Astrocyte of the hippocampus (primary cell): ENCODE measurements around the gene ZNG1C.
"Not testable (repeated sequence)": the region's sequence is repeated elsewhere in the genome, so short reads cannot be mapped to it uniquely, and the experiment has no call there.

ENCODE experiments used
- DNase-seq: peaks from one replicate; pipeline ENCODE4 v3.0.0; 2011; ENCODE audit warnings: low read depth, low spot score

The ZNG1C gene

GRCh38 chr9:68241683-68242082, at the start of gene ZNG1C:
ZNG1C (plus strand) TSS chr9:68241983; CDS start chr9:68242032, 49 bp downstream.
- DNase-seq, result not testable (repeated sequence)

- DNase-seq, result not testable (repeated sequence)
Measured at GRCh38 chr9:68242437-68242836, 654 bp downstream of the ZNG1C start.

- not testable (repeated sequence) for DNase-seq
Measured at GRCh38 chr9:68281041-68281440, 39.3 kb downstream of the ZNG1C start.

GRCh38 chr9:68302567-68302966, 60.8 kb downstream of the ZNG1C start, which contains the start of gene FOXD4L3:
FOXD4L3 (plus strand) TSS chr9:68302867; CDS start chr9:68302952, 85 bp downstream.
- DNase-seq, result not testable (repeated sequence)

GRCh38 chr9:68303771-68304170, 62.0 kb downstream of the ZNG1C start:
- DNase-seq, result not testable (repeated sequence)

GRCh38 chr9:68304212-68304611, 62.4 kb downstream of the ZNG1C start:
- not testable (repeated sequence) for DNase-seq

- DNase-seq, result not testable (repeated sequence)
Measured at GRCh38 chr9:68304777-68305176, 63.0 kb downstream of the ZNG1C start.

GRCh38 chr9:68305680-68306285, 64.0 kb downstream of the ZNG1C start:
- not testable (repeated sequence) for DNase-seq

GRCh38 chr9:68306391-68306964, 64.7 kb downstream of the ZNG1C start:
- DNase-seq, result not testable (repeated sequence)

- DNase-seq, result not testable (repeated sequence)
Measured at GRCh38 chr9:68307127-68307526, 65.3 kb downstream of the ZNG1C start.

- DNase-seq, result not testable (repeated sequence)
Measured at GRCh38 chr9:68307654-68308053, 65.9 kb downstream of the ZNG1C start.

- not testable (repeated sequence) for DNase-seq
Measured at GRCh38 chr9:68311208-68311607, 69.4 kb downstream of the ZNG1C start.

- DNase-seq, result not testable (repeated sequence)
Measured at GRCh38 chr9:68318209-68318608, 76.4 kb downstream of the ZNG1C start.

GRCh38 chr9:68323749-68324148, 82.0 kb downstream of the ZNG1C start:
- DNase-seq, result not testable (repeated sequence)

- DNase-seq, result not testable (repeated sequence)
Measured at GRCh38 chr9:68324518-68324917, 82.7 kb downstream of the ZNG1C start.

GRCh38 chr9:68329106-68329505, 87.3 kb downstream of the ZNG1C start:
- not testable (repeated sequence) for DNase-seq

GRCh38 chr9:68330531-68331173, 88.9 kb downstream of the ZNG1C start:
- not testable (repeated sequence) for DNase-seq

- DNase-seq, result not testable (repeated sequence)
Measured at GRCh38 chr9:68332122-68332521, 90.3 kb downstream of the ZNG1C start.

GRCh38 chr9:68335935-68336334, 94.2 kb downstream of the ZNG1C start:
- DNase-seq, result not testable (repeated sequence)

- DNase-seq, result not testable (repeated sequence)
Measured at GRCh38 chr9:68336639-68337339, 95.0 kb downstream of the ZNG1C start.

- DNase-seq, result not testable (repeated sequence)
Measured at GRCh38 chr9:68338000-68338399, 96.2 kb downstream of the ZNG1C start.
